Esophagus squamous epithelium (tissue), 4 donors: Measurements from ENCODE around the gene NOTCH4.
"Not testable (repeated sequence)": the region's sequence is repeated elsewhere in the genome, so short reads cannot be mapped to it uniquely, and the experiment has no call there.

Source experiments
- CTCF ChIP-seq, 6 experiments: fragments of 450-650 bp in 4 of 6; fragments of 200-600 bp in 2 of 6; sonication (generic) in 2 of 6; IDR thresholded peaks; one replicate each; pipeline ENCODE4 v1.5.1; 2016 to 2019; ENCODE audit warnings: antibody characterized with exemption in 6 of 6, mild to moderate bottlenecking in 4 of 6, moderate library complexity in 4 of 6
- POLR2A ChIP-seq, 4 donors: fragments of 450-650 bp; IDR thresholded peaks; one replicate each; pipeline ENCODE4 v1.6.1; 2017; ENCODE audit warnings: antibody characterized with exemption in 4 of 4, mild to moderate bottlenecking in 4 of 4, moderate library complexity in 3 of 4

DNA sequence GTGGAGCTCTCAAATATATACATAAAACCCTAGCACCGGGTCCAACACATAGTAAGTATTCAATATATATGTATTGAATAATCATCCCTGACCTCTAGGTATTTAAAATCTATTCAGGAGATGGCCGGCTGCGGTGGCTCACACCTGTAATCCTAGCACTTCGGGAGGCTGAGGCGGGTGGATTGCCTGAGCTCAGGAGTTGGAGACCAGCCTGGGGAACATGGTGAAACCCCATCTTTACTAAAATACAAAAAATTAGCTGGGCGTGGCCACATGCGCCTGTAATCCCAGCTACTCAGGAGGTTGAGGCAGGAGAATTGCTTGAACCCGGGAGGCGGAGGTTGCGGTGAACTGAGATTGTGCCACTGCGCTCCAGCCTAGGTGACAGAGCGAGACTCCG is 30.8 kb downstream of the NOTCH4 start:
- not testable (repeated sequence) for TF ChIP-seq CTCF, POLR2A (IDR thresholded peaks at IDR 0.05)
